ENCODE data around the gene SLC7A11.

- TF ChIP-seq POLR2A (IDR thresholded peaks at IDR 0.05) (no peak), CTCF (IDR thresholded peaks at IDR 0.05) (no peak)
These were observed 63.6 kb downstream of the SLC7A11 start for GRCh38 chr4:138178566-138178965.

Measured in body of pancreas (tissue), 4 donors.